Tibial artery (tissue), 4 donors: ENCODE measurements around the gene PHAX.

Experiments used
- DNase-seq, 2 donors: peaks; one replicate each; pipeline ENCODE4 v3.0.0-alpha.2; 2019
- H3K27ac ChIP-seq, 2 donors: fragments of 200-600 bp; sonication (generic) in 1 of 2; 1 replicate in 1 of 2; 2 replicates in 1 of 2; pipeline ENCODE4 v1.5.1; 2018 to 2019; ENCODE audit warnings: mild to moderate bottlenecking in 1 of 2
- H3K27me3 ChIP-seq, 2 donors: fragments of 200-600 bp; sonication (generic) in 1 of 2; one replicate each; pipeline versions ENCODE4 v1.5.1 to v1.6.0; 2016 to 2019
- H3K36me3 ChIP-seq, 3 donors: fragments of 200-600 bp; sonication (generic) in 2 of 3; one replicate each; pipeline ENCODE4 v1.5.1; 2016 to 2019; ENCODE audit warnings: mild to moderate bottlenecking in 2 of 3
- H3K4me1 ChIP-seq, 4 donors: fragments of 200-600 bp; sonication (generic) in 2 of 4; 1 replicate in 3 of 4; 2 replicates in 1 of 4; pipeline ENCODE4 v1.5.1; 2016 to 2019
- H3K4me3 ChIP-seq, 2 donors: fragments of 200-600 bp; sonication (generic) in 1 of 2; 1 replicate in 1 of 2; 2 replicates in 1 of 2; pipeline ENCODE4 v1.5.1; 2018 to 2019; ENCODE audit warnings: mild to moderate bottlenecking in 2 of 2
- H3K9me3 ChIP-seq, 3 donors: fragments of 200-600 bp; sonication (generic) in 1 of 3; one replicate each; pipeline ENCODE4 v1.5.1; 2016 to 2019
- CTCF ChIP-seq, 2 experiments: fragments of 200-600 bp in 1 of 2; fragments of 450-650 bp in 1 of 2; IDR thresholded peaks; one replicate each; pipeline ENCODE4 v1.5.1; 2017 to 2019; ENCODE audit warnings: antibody characterized with exemption in 2 of 2, mild to moderate bottlenecking in 1 of 2, moderate library complexity in 1 of 2
- intact Hi-C: fragments of 100-400 bp; cut with DNase I; formaldehyde crosslinking; loops from one replicate; pipeline ENCODE4 v1.15.0; 2023; ENCODE audit warnings: low total_unique reads

The PHAX gene

GRCh38 chr5:126628102-126628501, 27.4 kb downstream of the PHAX start:
- Histone ChIP-seq H3K4me1 (peaks cover 0 to 13% (median 0%) of the 10 kb centered on the region in 4 donors), H3K36me3 (peaks cover 11 to 37% (median 21%) of the 10 kb centered on the region in 3 donors), H3K4me3 (no peak overlapping the region), H3K9me3 (no peaks in the 10 kb centered on the region), H3K27ac (no peak overlapping the region), H3K27me3 (no peaks in the 10 kb centered on the region)
- no peak for DNase-seq
- no peak for TF ChIP-seq CTCF (IDR thresholded peaks at IDR 0.05)
- intact Hi-C loops, result no loop called here

- Histone ChIP-seq H3K9me3 (no peaks in the 10 kb centered on the region), H3K27me3 (no peaks in the 10 kb centered on the region), H3K4me1 (no peaks in the 10 kb centered on the region), H3K27ac (no peak overlapping the region), H3K36me3 (peaks cover 0 to 9% (median 0%) of the 10 kb centered on the region in 3 donors), H3K4me3 (no peak overlapping the region)
- DNase-seq, result no peak
- intact Hi-C loops, result no loop called here
- TF ChIP-seq CTCF (IDR thresholded peaks at IDR 0.05), result no peak
Observed at GRCh38 chr5:126631920-126632319, 31.2 kb downstream of the PHAX start.

- H3K36me3 ChIP-seq, result no peaks in the 10 kb centered on the region
- intact Hi-C loops, result no loop called here
- TF ChIP-seq CTCF (IDR thresholded peaks at IDR 0.05), result no peak
- no peak overlapping the region for H3K4me3 ChIP-seq
- no peaks in the 10 kb centered on the region for H3K27me3 ChIP-seq
- H3K27ac ChIP-seq, result no peak overlapping the region
- H3K4me1 ChIP-seq, result no peaks in the 10 kb centered on the region
- DNase-seq, result no peak
- no peaks in the 10 kb centered on the region for H3K9me3 ChIP-seq
Observed at GRCh38 chr5:126633552-126633951, 32.8 kb downstream of the PHAX start.

- no peaks in the 10 kb centered on the region for H3K9me3 ChIP-seq
- no peak for DNase-seq
- no peak for TF ChIP-seq CTCF (IDR thresholded peaks at IDR 0.05)
- H3K27me3 ChIP-seq, result no peaks in the 10 kb centered on the region
- no peaks in the 10 kb centered on the region for H3K36me3 ChIP-seq
- H3K4me3 ChIP-seq, result no peak overlapping the region
- H3K27ac ChIP-seq, result no peak overlapping the region
- intact Hi-C loops, result no loop called here
- no peaks in the 10 kb centered on the region for H3K4me1 ChIP-seq
Observed at GRCh38 chr5:126635585-126635984, 34.8 kb downstream of the PHAX start.

- no peak for TF ChIP-seq CTCF (IDR thresholded peaks at IDR 0.05)
- no peak overlapping the region for H3K27ac ChIP-seq
- H3K27me3 ChIP-seq, result no peaks in the 10 kb centered on the region
- H3K36me3 ChIP-seq, result no peaks in the 10 kb centered on the region
- intact Hi-C loops, result no loop called here
- no peaks in the 10 kb centered on the region for H3K4me1 ChIP-seq
- no peaks in the 10 kb centered on the region for H3K9me3 ChIP-seq
- H3K4me3 ChIP-seq, result no peak overlapping the region
- DNase-seq, result no peak
Observed at GRCh38 chr5:126636956-126637355, 36.2 kb downstream of the PHAX start.

- Histone ChIP-seq H3K4me1 (no peaks in the 10 kb centered on the region), H3K27ac (no peak overlapping the region), H3K4me3 (no peak overlapping the region), H3K9me3 (peaks cover 0 to 13% (median 0%) of the 10 kb centered on the region in 3 donors), H3K36me3 (no peaks in the 10 kb centered on the region), H3K27me3 (no peaks in the 10 kb centered on the region)
- intact Hi-C loops, result no loop called here
- DNase-seq, result no peak
- no peak for TF ChIP-seq CTCF (IDR thresholded peaks at IDR 0.05)
Observed at GRCh38 chr5:126640866-126641265, 40.1 kb downstream of the PHAX start.
